CD4-positive, alpha-beta T cell treated with Interleukin-6 for 4 hours (primary cell): ENCODE results near the gene CPNE7.

Source experiments
- DNase-seq: peaks from one replicate; pipeline ENCODE4 v3.0.0-alpha.2; 2020; ENCODE audit warnings: mixed read lengths

The CPNE7 gene

DNA sequence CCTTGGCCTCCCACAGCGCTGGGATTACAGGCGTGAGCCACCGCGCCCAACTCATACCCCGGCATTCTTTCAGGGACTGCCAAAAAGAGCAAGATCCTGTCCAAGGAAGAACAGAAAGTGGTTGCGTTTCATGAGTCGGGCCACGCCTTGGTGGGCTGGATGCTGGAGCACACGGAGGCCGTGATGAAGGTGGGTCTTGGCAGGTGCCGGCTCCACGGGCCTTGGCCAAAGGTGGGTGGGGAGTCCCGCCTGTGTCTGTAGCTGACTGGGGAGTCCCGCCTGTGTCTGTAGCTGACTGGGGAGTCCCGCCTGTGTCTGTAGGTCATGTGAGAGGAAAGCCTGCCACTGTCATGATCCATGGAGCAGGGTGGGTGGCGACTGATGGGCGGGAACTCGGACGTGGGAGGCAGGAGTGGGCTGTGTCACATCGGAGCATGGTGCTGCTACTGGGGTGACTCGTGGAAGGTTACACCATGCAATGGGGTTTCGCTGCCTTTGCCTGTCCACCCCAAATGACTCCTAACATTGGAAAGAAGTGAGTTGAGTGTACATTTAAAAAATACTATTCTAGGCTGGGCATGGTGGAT lies 25.0 kb upstream of the CPNE7 start:
- no peak for DNase-seq

DNA sequence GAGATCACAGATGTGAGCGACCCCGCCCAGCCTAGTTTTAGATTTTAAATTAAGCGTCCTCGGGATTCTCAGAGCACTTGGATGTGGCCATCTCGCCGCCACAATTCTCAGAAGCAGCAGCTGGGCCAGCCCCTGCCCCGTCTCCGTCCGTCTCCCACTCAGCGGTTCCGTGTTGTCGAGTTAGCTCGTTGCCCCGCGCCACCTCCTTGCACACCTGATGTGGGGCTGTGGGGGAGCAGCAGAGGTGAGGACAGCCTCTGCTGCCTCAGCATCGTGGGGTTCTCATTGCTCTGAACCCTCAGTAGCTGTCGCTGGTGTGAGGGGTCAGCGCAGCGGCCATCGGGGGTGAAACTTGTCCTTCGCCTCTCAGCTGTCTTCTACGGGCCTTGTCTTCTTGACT lies 23.2 kb upstream of the CPNE7 start:
- DNase-seq: no peak

DNA sequence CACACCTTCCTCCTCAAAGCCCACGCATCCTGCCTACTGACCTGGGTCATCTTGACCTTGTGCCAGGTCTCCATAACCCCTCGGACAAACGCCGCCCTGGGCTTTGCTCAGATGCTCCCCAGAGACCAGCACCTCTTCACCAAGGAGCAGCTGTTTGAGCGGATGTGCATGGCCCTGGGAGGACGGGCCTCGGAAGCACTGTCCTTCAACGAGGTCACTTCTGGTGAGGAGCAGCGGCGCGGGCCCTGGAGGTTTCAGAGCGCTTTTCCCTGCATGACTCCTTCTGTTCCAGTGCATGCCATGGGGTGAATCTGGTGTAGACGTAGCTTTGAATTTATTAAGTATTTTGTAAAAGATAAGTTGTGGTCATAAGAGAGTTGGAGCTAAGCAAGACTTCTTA lies 22.6 kb upstream of the CPNE7 start:
- no peak for DNase-seq

DNA sequence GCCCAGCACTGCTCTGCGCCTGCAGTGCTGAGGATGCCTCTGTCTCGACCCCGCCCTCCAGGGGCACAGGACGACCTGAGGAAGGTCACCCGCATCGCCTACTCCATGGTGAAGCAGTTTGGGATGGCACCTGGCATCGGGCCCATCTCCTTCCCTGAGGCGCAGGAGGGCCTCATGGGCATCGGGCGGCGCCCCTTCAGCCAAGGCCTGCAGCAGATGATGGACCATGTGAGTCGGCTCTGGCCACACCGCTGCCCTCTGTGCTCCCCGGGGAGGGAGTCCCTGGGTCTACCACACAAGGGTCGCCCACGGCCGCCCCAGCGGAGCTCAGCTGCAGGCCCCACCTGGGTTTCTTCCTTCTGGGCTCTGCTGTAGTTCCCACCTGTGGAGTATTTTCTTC lies 21.8 kb upstream of the CPNE7 start:
- no peak for DNase-seq

DNA sequence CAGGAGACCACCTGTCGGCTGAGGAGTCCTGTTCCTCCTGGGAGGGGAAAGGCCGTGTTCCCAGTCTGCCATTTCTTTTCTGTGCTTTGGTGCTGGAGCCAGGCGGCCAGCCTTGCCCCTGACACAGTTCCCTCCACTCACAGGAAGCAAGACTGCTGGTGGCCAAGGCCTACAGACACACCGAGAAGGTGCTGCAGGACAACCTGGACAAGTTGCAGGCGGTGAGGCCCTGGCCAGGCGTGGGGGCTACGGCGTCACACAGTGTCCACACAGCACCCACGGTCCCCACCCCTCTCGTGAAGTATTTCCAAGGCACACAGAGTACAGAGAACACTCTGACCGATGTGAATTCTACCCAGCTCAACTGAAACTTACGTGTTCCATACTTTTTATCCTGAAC lies 21.2 kb upstream of the CPNE7 start:
- DNase-seq: no peak

DNA sequence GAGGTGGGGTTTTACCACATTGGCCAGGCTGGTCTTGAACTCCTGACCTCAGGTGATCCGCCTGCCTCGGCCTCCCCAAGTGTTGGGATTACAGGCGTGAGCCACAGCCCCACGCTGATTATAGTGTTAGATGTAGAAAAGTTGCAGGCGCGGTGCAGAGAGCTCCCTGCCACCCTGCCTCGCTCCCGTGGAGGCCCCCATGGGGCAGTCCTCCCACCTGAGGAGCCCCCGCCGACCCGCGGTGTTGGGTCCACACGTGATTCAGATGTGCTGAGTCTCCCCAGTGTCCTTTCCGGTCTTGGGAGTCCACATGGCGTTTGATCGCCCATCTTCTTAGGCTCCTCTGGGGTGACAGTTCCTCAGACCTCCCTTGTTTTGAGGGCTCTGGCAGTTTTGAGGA lies 20.3 kb upstream of the CPNE7 start:
- no peak for DNase-seq

DNA sequence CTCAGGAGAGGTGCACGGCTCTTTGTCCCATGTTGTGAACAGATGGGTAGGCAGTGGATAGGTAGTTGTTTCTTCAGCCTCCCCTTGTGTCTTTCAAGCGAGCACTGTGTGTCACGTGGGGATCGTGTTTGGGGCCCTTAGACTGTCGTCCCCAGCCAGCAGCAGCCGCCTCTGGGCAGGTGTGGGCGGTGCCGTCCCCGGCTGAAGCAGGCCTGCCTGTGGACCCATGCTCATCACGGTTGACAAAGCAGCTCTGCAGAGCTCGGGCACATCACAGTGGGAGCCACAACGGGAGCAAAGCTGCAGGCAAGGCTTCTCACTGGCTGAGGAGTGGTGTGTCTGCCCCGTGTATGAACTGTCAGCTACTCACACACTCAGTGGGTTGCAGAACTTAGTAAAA lies 19.8 kb upstream of the CPNE7 start:
- no peak for DNase-seq

DNA sequence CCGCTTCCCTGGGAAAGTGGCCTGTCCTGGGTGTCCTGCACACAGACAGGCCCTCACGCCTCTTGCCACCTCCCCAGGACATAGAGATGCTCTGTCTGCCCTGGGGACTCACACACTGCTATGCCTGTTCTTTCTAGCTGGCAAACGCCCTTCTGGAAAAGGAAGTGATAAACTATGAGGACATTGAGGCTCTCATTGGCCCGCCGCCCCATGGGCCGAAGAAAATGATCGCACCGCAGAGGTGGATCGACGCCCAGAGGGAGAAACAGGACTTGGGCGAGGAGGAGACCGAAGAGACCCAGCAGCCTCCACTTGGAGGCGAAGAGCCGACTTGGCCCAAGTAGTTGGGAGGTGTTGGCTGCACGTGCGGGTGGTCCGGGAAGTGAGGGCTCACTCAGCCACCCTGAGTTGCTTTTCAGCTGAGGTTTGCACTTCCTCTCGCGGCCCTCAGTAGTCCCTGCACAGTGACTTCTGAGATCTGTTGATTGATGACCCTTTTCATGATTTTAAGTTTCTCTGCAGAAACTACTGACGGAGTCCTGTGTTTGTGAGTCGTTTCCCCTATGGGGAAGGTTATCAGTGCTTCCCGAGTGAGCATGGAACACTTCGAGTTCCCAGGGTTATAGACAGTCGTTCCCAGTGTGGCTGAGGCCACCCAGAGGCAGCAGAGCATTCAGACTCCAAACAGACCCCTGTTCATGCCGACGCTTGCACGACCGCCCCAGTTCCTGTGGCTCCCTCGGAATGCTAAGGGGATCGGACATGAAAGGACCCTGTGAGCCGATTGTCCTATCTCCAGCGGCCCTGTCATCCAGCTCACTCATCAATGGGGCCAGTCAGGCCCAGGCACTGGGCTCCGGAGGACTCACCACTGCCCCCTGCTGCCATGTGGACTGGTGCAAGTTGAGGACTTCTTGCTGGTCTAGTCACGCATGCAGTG lies 18.5 kb upstream of the CPNE7 start:
- DNase-seq: peak; percentile 86

DNA sequence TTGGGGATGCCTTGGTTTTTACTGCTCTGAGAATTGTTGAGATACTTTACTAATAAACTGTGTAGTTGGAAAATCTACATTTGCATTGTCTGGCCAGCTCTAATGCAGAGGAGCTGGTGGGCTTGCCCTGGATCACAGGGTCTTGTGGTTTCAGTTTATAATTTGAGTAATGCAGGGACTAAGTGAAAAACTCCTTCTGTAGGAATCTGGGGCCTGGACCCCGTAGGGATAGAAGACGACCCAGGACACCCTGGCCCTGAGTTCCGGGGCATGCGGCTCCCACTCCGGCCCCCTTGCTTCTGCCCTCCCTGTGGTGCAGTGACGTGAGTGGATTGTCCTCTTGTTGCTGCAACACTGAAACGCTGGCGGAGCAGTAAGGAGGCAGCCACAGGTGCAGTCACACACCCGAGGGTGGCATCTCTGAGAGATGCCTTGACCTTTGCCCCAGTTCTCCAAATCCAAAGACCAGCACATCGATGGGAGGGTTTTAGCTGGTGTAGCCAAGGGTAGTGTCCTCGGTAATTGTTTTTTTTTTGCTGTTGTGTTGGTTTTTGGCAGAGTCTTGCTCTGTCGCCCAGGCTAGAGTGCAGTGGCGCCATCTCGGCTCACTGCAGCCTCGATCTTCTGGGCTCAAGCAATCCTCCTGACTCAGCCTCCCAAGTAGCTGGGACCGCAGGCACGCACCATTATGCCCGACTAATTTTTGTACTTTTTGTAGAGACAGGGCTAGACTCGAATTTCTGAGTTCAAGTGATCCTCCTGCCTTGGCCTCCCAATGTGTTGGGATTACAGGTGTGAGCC lies 17.7 kb upstream of the CPNE7 start:
- DNase-seq: no peak

DNA sequence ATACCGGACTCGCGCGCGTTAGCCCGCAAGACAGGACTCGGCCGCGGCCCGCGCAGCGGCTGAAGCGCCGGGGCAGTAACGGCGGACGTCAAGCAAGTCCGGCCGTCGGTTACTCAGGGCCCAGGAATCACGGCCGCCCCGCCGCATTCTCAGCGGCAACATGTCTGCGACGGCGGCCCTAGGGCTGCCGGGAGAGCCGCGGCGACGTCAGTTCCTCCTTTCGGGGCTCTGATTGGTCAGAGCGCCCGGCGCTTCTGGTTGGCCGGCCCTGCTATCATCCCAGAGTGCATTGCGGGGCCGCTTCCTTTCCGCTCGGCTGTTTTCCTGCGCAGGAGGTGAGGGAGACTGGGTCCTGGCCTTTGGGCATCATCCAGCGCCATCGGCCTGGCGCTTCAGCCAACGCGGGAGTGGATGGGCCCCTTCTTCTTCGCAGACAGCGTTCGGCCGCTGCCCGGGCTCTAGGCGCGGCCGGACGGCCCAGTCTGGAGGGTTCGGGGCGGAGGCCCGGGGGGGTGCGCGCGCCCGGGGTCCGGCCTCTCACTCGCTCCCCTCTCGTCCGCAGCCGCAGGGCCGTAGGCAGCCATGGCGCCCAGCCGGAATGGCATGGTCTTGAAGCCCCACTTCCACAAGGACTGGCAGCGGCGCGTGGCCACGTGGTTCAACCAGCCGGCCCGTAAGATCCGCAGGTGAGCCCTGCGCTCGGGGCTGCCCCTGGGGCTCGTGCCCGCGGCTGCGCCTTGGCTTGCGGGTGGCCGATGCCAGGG lies 15.0 kb upstream of the CPNE7 start, which contains the start of gene RPL13:
TSS of gene RPL13 (plus strand) at position 305 of the 764 bp plus-strand sequence. CDS start at position 583, 278 bp downstream.
- DNase-seq: peak; percentile 94

DNA sequence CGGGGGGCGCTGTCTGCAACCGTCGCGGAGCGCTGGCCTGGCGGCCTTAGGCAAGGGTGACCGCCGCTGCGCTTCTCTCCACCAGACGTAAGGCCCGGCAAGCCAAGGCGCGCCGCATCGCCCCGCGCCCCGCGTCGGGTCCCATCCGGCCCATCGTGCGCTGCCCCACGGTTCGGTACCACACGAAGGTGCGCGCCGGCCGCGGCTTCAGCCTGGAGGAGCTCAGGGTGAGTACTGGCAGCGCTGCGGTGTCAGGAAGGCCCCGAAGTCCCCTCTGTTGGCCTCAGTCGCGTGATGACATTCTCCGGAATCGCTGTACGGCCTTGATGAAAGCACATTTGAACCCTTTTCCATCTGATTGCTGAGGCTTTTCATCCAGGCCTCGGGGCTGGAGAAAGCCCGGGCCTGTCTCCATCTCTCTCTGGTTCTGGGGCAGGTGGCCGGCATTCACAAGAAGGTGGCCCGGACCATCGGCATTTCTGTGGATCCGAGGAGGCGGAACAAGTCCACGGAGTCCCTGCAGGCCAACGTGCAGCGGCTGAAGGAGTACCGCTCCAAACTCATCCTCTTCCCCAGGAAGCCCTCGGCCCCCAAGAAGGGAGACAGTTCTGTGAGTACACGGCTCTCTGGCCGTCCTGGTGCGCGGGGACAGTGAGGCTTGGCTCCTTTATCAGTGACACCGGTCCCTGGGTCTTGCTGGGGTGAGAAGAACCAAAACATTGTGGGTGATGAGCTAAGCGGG lies 14.2 kb upstream of the CPNE7 start:
- no peak for DNase-seq

DNA sequence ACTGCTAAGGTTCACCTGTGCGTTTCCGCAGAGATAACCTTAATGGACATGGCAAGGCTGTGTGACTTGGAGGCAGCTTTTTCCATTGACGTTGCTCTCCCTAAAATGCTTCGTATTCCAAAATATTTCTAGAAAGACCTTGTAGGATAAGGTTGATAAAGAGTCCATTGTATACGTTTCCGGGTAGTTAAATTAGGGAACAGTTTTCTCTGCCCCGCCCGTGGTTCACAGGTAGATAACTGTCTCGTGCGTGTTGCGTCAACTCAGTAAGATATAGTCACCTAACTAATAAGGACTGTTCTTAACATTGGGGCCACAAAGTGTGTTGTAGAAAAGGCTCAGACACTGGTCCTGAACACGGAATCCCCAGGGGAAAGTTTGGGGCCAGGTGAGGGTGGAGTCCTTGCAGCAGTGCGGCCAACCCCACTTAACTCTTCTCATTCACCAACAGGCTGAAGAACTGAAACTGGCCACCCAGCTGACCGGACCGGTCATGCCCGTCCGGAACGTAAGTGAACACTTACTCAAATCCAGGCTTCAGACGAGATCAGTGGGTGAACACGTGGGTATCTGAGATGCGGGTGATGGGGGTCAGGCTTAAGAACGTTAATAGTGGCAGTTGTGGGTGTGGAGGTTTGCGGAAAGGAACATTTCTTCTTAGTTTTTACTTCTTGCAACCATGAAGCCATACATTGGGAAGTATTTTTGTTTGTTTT lies 13.5 kb upstream of the CPNE7 start:
- DNase-seq: no peak

DNA sequence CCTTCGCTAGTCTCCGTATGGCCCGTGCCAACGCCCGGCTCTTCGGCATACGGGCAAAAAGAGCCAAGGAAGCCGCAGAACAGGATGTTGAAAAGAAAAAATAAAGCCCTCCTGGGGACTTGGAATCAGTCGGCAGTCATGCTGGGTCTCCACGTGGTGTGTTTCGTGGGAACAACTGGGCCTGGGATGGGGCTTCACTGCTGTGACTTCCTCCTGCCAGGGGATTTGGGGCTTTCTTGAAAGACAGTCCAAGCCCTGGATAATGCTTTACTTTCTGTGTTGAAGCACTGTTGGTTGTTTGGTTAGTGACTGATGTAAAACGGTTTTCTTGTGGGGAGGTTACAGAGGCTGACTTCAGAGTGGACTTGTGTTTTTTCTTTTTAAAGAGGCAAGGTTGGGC lies 12.6 kb upstream of the CPNE7 start:
- DNase-seq: no peak

DNA sequence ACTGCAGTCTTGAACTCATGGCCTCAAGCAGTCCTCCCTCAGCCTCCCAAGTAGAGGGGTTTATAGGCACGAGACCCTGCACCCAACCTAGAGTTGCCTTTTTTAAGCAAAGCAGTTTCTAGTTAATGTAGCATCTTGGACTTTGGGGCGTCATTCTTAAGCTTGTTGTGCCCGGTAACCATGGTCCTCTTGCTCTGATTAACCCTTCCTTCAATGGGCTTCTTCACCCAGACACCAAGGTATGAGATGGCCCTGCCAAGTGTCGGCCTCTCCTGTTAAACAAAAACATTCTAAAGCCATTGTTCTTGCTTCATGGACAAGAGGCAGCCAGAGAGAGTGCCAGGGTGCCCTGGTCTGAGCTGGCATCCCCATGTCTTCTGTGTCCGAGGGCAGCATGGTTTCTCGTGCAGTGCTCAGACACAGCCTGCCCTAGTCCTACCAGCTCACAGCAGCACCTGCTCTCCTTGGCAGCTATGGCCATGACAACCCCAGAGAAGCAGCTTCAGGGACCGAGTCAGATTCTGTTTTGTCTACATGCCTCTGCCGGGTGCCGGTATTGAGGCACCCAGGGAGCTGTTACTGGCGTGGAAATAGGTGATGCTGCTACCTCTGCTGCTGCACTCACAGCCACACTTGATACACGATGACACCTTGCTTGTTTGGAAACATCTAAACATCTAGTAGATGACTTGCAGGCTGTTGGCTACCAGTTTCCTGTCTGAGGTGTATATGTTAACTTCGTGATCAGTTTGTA lies 11.7 kb upstream of the CPNE7 start:
- no peak for DNase-seq

DNA sequence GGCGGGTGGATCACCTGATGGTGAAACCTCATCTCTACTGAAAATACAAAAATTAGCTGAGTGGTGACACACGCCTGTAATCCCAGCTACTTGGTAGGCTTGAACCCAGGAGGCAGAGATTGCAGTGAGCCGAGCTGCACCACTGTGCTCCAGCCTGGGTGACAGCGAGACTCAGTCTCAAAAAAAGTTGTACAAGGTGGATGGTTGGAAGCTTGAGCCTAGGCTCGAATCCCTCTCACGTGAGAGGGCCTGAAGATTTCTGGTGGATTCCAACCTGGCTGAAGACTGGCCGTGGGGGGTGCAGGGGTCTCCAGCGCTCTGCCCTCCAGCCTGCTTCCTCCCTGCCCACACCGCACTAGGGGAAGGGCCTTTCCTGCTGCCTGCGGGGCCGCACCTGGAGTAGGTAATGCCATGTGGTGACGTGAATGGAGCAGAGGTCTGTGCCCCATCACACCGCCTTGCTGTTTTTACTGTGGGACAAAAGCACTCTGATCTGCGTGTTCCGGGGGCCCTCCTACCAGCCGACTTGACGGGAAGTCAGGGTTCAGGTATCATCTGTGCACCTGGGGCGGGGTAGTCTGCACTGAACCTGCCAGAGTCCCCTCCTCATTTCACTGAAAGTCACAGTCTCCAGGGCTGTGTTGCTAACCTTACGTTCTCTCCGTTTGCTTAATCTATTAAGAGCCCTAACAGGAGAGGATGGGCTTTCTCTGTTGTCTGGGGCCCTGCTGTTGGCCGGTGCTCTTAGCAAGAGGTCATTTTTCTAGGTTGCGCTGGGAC lies 10.9 kb upstream of the CPNE7 start:
- peak; percentile 12 for DNase-seq

DNA sequence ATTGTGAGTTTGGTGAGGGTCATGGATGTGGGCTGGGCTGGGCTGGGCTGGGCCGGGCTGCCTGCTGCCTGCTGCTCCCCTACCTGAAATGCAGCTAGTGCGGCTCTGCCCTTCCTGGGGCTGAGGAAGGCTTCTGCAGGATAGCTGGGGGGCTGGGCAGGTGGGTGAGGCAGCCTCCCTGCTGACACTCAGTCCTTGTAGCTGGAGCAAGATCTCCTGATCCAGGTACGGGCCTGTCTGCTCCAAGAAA lies 10.4 kb upstream of the CPNE7 start:
- DNase-seq: no peak

DNA sequence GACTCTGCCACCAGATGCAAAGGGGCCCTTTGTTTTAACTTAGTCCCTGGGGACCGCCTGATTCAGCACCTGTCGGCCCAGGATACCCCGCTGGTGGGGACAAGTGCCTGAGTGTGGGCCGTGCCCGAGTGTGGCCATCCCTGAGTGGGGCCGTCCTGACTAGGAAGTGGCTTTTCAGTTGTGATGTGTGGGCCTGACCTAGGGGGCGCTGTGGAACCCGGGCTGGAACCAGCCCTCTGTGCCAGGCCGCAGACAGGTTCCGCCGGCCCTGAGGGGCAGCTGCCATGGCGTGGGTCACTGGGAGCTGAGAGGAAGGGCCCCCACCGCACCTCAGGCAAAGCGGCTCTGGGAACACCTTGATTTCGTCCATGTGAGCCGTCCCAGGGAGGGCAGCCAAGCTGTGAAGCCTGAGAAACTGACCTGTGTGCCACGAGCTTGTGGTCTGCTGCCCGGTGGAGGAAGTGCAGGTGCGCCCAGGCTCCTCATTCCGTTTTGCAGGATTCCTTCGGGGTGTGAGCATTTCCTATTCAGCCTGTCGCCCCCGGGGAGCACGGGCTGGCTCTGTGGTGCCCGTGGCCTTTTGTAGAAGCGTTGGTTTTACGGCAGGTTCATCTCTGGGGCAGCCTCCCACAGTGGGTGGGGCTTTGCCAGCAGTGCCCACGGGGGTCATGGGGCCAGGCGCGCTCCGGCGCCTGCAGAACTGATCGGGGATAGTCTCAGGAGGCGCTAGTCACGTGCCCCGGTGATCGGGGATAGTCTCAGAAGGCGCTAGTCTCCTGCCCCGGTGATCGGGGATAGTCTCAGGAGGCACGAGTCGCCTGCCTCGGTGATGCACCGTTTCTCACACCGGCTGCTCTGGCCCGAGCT lies 9.8 kb upstream of the CPNE7 start:
- DNase-seq: peak; percentile 59

DNA sequence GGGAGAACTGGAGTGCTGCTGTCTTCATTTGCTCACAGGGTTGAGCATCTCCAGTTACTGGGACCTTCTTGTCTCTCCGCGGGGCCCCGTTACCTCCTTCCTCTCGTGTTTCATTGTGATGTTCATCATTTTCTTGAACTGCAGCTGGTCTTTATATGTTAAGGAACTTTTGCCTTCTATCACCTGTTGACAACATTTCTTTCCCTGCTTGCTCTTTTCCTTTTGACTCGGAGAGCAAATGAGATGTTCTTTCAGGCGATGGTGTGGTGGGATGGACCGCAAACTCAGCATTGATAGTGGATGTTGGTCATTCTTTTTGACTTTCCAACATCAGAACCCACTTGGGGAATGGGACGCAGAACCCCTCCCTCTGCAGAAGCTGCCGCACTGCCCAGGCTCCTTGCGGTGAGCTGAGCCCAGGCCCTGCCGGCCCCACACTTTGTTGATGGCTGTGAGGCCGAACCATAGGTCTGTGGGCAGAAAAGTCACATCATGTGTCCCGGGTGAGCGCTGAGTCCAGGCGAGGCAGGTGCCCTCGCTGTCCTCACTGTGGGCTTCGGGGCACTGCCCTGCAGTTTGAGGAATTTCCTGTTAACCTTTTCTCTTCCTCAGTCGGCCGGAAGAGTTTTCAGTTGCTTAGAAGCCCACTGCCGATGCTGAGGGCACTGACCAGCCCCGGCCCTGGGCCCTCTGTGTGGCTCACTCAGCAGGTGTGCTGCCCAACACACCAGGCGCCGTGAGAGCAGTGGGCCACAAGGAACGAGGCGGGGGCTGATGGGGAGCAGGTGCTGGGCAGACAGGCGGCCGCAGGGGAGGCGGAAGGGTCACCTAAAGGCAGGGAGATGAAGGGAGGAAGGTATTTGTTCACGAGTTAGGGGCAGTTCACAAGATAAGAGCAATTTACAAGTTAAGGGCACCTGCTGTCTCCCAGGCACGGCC lies 7.6 kb upstream of the CPNE7 start:
- no peak for DNase-seq
